GM18867 (cell line): ENCODE measurements around the gene POLDIP3.
"Not testable (repeated sequence)": the region's sequence is repeated elsewhere in the genome, so short reads cannot be mapped to it uniquely, and the experiment has no call there.

Experiments
- ATAC-seq: cut with Tn5 transposase; IDR thresholded peaks from one replicate; pipeline ENCODE4 v1.9.1; 2021; ENCODE audit warnings: mild to moderate bottlenecking, moderate library complexity; ENCODE audit not compliant: unreplicated experiment

POLDIP3 gene

GRCh38 chr22:42587588-42588175, 27.0 kb downstream of the POLDIP3 start:
- no peak for ATAC-seq

GRCh38 chr22:42586381-42586780, 28.3 kb downstream of the POLDIP3 start:
- ATAC-seq = no peak

GRCh38 chr22:42585096-42585495, 29.6 kb downstream of the POLDIP3 start:
- ATAC-seq = no peak

GRCh38 chr22:42584364-42584940, 30.2 kb downstream of the POLDIP3 start:
- no peak for ATAC-seq

- no peak for ATAC-seq
Measured at GRCh38 chr22:42582987-42583386, 31.7 kb downstream of the POLDIP3 start.

- ATAC-seq = peak; percentile 66
Measured at GRCh38 chr22:42581762-42582716, 32.6 kb downstream of the POLDIP3 start.

- ATAC-seq = peak; percentile 6
Measured at GRCh38 chr22:42581194-42581761, 33.4 kb downstream of the POLDIP3 start.

GRCh38 chr22:42580040-42580439, 34.6 kb downstream of the POLDIP3 start:
- ATAC-seq = not testable (repeated sequence)

- no peak for ATAC-seq
Measured at GRCh38 chr22:42577623-42578240, 37.0 kb downstream of the POLDIP3 start.

GRCh38 chr22:42577141-42577540, 37.5 kb downstream of the POLDIP3 start:
- not testable (repeated sequence) for ATAC-seq

GRCh38 chr22:42575996-42576574, 38.6 kb downstream of the POLDIP3 start:
- not testable (repeated sequence) for ATAC-seq

GRCh38 chr22:42574468-42574867, 40.2 kb downstream of the POLDIP3 start:
- ATAC-seq = not testable (repeated sequence)

GRCh38 chr22:42574046-42574445, 40.6 kb downstream of the POLDIP3 start:
- not testable (repeated sequence) for ATAC-seq

GRCh38 chr22:42571068-42571467, 43.6 kb downstream of the POLDIP3 start:
- ATAC-seq = not testable (repeated sequence)

- not testable (repeated sequence) for ATAC-seq
Measured at GRCh38 chr22:42570580-42570979, 44.1 kb downstream of the POLDIP3 start.

- not testable (repeated sequence) for ATAC-seq
Measured at GRCh38 chr22:42567950-42568349, 46.7 kb downstream of the POLDIP3 start.

- no peak for ATAC-seq
Measured at GRCh38 chr22:42565956-42566355, 48.7 kb downstream of the POLDIP3 start.

- ATAC-seq = no peak
Measured at GRCh38 chr22:42564699-42565098, 50.0 kb downstream of the POLDIP3 start.

- ATAC-seq = not testable (repeated sequence)
Measured at GRCh38 chr22:42563943-42564342, 50.7 kb downstream of the POLDIP3 start.

- ATAC-seq = no peak
Measured at GRCh38 chr22:42562684-42563083, 52.0 kb downstream of the POLDIP3 start.
